ENCODE results near the gene MAGI1.

The MAGI1 gene

GRCh38 chr3:65999606-66000005, 39.1 kb downstream of the MAGI1 start:
- ChIA-PET CTCF (no interaction called here), POLR2A (interaction anchor here (0.7 kb wide), 1 partner anchor 35 kb away, joined by 3 read pairs; no protein-coding TSS in a partner anchor)
- no peak for DNase-seq (ENCODE audit: extremely low spot score)

DNA sequence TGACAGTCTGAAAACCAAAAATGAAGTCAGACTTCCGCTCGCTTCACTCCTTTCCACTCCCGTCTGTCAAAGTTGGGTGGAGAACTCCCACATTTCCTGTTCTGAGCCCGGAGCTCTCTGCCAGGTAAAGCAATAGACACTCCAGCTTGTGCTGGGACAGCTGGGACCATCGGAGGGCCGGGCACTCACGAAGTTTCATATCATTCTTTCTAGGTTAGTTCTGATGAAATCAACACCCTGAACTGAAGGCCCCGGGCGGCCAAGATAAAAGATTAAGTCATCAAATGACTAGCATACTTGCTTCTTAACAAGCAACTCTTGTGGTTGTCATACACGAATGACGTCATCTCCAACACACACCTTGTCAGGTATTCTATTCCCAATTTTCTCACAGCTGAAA, 42.1 kb downstream of the MAGI1 start:
- TF ChIP-seq, protein P1, sequence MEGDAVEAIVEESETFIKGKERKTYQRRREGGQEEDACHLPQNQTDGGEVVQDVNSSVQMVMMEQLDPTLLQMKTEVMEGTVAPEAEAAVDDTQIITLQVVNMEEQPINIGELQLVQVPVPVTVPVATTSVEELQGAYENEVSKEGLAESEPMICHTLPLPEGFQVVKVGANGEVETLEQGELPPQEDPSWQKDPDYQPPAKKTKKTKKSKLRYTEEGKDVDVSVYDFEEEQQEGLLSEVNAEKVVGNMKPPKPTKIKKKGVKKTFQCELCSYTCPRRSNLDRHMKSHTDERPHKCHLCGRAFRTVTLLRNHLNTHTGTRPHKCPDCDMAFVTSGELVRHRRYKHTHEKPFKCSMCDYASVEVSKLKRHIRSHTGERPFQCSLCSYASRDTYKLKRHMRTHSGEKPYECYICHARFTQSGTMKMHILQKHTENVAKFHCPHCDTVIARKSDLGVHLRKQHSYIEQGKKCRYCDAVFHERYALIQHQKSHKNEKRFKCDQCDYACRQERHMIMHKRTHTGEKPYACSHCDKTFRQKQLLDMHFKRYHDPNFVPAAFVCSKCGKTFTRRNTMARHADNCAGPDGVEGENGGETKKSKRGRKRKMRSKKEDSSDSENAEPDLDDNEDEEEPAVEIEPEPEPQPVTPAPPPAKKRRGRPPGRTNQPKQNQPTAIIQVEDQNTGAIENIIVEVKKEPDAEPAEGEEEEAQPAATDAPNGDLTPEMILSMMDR (IDR thresholded peaks at IDR 0.05; ENCODE audit: control extremely low read depth, extremely low read depth, low read depth, missing control alignments): no peak
- ChIA-PET CTCF (interaction anchor here (1.7 to 2.6 kb wide), 2 partner anchors 8 to 10 kb away, joined by 5 to 6 read pairs; no protein-coding TSS in a partner anchor), POLR2A (interaction anchor here (0.6 kb wide), 1 partner anchor 11 kb away, joined by 5 read pairs; no protein-coding TSS in a partner anchor)
- DNase-seq (ENCODE audit: extremely low spot score): no peak

More at GRCh38 chr3:65999606-66000005, 39.1 kb downstream of the MAGI1 start:
- TF ChIP-seq, protein P1 (IDR thresholded peaks at IDR 0.05; ENCODE audit: control extremely low read depth, extremely low read depth, low read depth, missing control alignments): no peak

GRCh38 chr3:65995515-65995914, 43.2 kb downstream of the MAGI1 start:
- no peak for DNase-seq (ENCODE audit: extremely low spot score)

DNA sequence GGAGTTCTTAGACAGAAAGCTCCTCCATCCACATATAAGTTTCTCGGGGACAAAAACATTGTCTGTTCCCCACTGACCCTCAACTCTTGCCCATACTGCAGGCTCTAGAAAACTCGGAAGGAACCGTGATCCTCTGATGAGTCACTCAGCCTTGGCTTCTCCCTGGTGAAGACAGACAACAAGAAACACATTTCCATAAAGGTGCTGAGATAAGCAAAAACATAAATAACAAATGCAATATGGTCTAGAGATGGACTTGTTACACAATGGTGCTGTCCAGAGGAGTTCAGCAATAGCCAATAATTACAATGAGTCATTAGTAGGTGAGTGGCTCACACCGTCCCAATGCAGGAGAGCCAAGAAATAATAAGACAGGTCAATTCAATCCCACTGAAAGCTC, 43.7 kb downstream of the MAGI1 start:
- POLR2A ChIA-PET: no interaction called here
- TF ChIP-seq, protein P1 (IDR thresholded peaks at IDR 0.05; ENCODE audit: control extremely low read depth, extremely low read depth, low read depth, missing control alignments): no peak

More at GRCh38 chr3:65995515-65995914, 43.2 kb downstream of the MAGI1 start:
- ChIA-PET CTCF (interaction anchor here (1.1 to 2.6 kb wide), 3 partner anchors 8 to 11 kb away, joined by 3 to 6 read pairs (median 5); no protein-coding TSS in a partner anchor), POLR2A (interaction anchor here (0.6 kb wide), 1 partner anchor 12 kb away, joined by 3 read pairs; no protein-coding TSS in a partner anchor)
- TF ChIP-seq, protein P1 (IDR thresholded peaks at IDR 0.05; ENCODE audit: control extremely low read depth, extremely low read depth, low read depth, missing control alignments): no peak

DNA sequence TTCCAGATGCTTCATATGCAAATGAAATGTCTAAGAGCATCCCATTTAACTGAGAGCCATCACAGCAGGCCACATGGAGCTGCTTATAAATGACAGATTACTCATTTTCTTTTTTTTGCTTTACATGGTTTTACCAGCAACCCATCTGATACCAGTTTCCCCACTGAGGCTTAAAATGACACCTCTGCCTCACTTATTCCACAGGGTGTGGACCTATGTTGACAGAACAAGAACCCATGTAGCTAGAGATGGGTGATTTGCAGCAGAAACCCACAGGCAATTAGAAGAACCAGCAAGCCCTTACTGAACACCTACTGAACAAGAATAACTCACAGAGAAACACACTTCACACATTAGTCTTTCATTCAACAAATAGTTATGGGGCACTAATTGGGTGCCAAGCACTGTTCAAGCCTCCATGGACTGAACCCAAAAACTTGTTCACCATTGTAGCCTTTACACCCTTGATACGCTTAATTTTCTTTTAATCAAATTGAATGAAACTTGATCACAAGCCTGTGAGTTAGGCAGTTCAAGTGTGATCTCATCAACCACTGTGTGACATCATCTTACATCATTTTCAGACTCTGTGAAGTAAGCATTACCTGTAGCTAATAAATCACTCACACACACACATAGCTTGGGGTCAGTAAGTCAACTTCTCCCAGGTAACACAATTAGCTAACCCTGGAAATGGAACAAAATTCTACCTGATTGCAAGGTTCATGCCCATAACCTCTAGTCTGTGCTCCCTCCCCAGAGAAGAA, 45.4 kb downstream of the MAGI1 start:
- ChIA-PET POLR2A (no interaction called here), CTCF (interaction anchor here (0.9 to 1.0 kb wide), 2 partner anchors 8 to 45 kb away, joined by 3 read pairs; no protein-coding TSS in a partner anchor)
- TF ChIP-seq, protein P1 (IDR thresholded peaks at IDR 0.05; ENCODE audit: control extremely low read depth, extremely low read depth, low read depth, missing control alignments): no peak
- no peak for DNase-seq (ENCODE audit: extremely low spot score)

More for the DNA sequence above, 43.7 kb downstream of the MAGI1 start:
- no peak for DNase-seq (ENCODE audit: extremely low spot score)
- CTCF ChIA-PET: interaction anchor here (1.1 to 2.6 kb wide), 2 partner anchors 8 to 10 kb away, joined by 3 to 6 read pairs; no protein-coding TSS in a partner anchor

DNA sequence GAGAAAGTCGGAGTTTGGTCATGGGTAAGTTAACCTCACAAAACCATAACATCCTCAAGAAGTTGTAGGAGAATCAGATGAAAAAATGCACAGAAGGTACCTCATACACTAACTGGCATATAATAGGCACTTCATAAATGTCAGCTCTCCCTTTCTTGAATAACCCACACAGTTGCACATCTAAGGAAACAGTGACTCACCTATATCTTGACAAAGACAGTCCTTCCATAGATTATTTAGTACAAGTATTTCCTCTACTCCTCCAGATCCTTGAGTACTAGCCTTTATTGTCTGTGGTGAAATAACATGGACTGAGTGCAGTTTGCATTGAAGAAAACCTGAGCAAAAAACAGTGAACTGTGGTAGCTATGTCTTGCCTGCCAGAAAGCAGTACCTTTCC, 46.6 kb downstream of the MAGI1 start:
- ChIA-PET CTCF (interaction anchor here (1.0 kb wide), 1 partner anchor 44 kb away, joined by 3 read pairs; no protein-coding TSS in a partner anchor), POLR2A (no interaction called here)
- TF ChIP-seq, protein P1 (IDR thresholded peaks at IDR 0.05; ENCODE audit: control extremely low read depth, extremely low read depth, low read depth, missing control alignments): no peak
- no peak for DNase-seq (ENCODE audit: extremely low spot score)

Data from GM10248 (cell line).